H1 (cell line): ENCODE results near the gene PITRM1. TPM values are rescaled to one million over a fixed set of nuclear protein-coding genes. Genes with fewer than 3 reads are reported as not detected.

ENCODE experiments used
- CTCF ChIA-PET: fragments of 300-600 bp; sonication (Branson Sonifier 250); formaldehyde crosslinking; loops from one replicate; lab custom pipeline; 2021; ENCODE audit not compliant: partially characterized antibody; lab: Charles Lee
- POLR2A ChIA-PET: fragments of 300-600 bp; sonication (Branson Sonifier 250); formaldehyde crosslinking; loops from one replicate; lab custom pipeline; 2021; ENCODE audit warnings: inconsistent platforms; ENCODE audit not compliant: partially characterized antibody; lab: Charles Lee
- DNase-seq, 2 experiments: peaks; one replicate each; pipeline versions ENCODE4 v3.0.0 to v3.0.0-alpha.2; 2010 to 2022; ENCODE audit warnings: low spot score in 2 of 2, low read depth in 1 of 2, mixed read lengths in 1 of 2
- FAIRE-seq: peaks from 2 replicates; lab custom pipeline; 2011; peaks lifted over from hg19 to GRCh38; lab: Jason Lieb, UNC
- H2AFZ ChIP-seq: 2 replicates; pipeline ENCODE4 v1.8.1; 2012; ENCODE audit warnings: low read length, inconsistent platforms
- H2AK5ac ChIP-seq: 2 replicates; pipeline ENCODE4 v1.6.1; 2013; ENCODE audit warnings: low read depth, low read length
- H2BK120ac ChIP-seq: replicated peaks from 2 replicates; pipeline ENCODE3; 2013; ENCODE audit warnings: low read depth, low read length, inconsistent platforms
- H2BK12ac ChIP-seq: 2 replicates; pipeline ENCODE4 v1.6.1; 2013; ENCODE audit warnings: low read depth, low read length
- H2BK15ac ChIP-seq: 2 replicates; pipeline ENCODE4 v1.6.1; 2013; ENCODE audit warnings: low read length
- H2BK20ac ChIP-seq: 2 replicates; pipeline ENCODE4 v1.6.1; 2013; ENCODE audit warnings: low read length
- H2BK5ac ChIP-seq: 2 replicates; pipeline ENCODE4 v1.6.1; 2013; ENCODE audit warnings: low read depth, low read length
- H3K14ac ChIP-seq: 2 replicates; pipeline ENCODE4 v1.6.1; 2013; ENCODE audit warnings: inconsistent platforms; ENCODE audit not compliant: insufficient read length
- H3K18ac ChIP-seq: 2 replicates; pipeline ENCODE4 v1.6.1; 2013; ENCODE audit warnings: low read length; ENCODE audit errors: extremely low read depth
- H3K23ac ChIP-seq: 2 replicates; pipeline ENCODE4 v1.6.1; 2013; ENCODE audit warnings: inconsistent platforms; ENCODE audit not compliant: insufficient read length
- H3K23me2 ChIP-seq: 2 replicates; pipeline ENCODE4 v1.6.1; 2013; ENCODE audit warnings: low read depth, low read length
- H3K27ac ChIP-seq: 2 replicates; pipeline ENCODE4 v1.6.1; 2011; ENCODE audit warnings: low read depth, low read length, inconsistent platforms
- H3K27me3 ChIP-seq, 4 experiments: replicated peaks in 1 of 4; 1 replicate in 1 of 4; 2 replicates in 3 of 4; pipeline versions ENCODE4 v1.6.1 to v1.8.1; 2011 to 2013; ENCODE audit warnings: low read length in 3 of 4, mild to moderate bottlenecking in 3 of 4, inconsistent platforms in 2 of 4, mixed read lengths in 2 of 4, moderate library complexity in 1 of 4; ENCODE audit not compliant: control insufficient read depth in 3 of 4, insufficient read depth in 3 of 4; ENCODE audit errors: extremely low read depth in 1 of 4
- H3K36me3 ChIP-seq, 4 experiments: 2 replicates each; pipeline versions ENCODE4 v1.6.1 to v1.8.1; 2011 to 2013; ENCODE audit warnings: mild to moderate bottlenecking in 4 of 4, low read length in 3 of 4, moderate library complexity in 2 of 4, control low read depth in 1 of 4, inconsistent platforms in 1 of 4; ENCODE audit not compliant: insufficient read depth in 4 of 4, control insufficient read depth in 2 of 4
- H3K4ac ChIP-seq: replicated peaks from 2 replicates; pipeline ENCODE3; 2013; ENCODE audit warnings: low read length, low read depth, mixed read lengths, inconsistent platforms; ENCODE audit not compliant: insufficient read length
- H3K4me1 ChIP-seq, 4 experiments: replicated peaks in 1 of 4; 1 replicate in 1 of 4; 2 replicates in 3 of 4; pipeline versions ENCODE4 v1.6.1 to v1.8.1; 2011 to 2013; ENCODE audit warnings: low read length in 3 of 4, inconsistent platforms in 2 of 4, mixed read lengths in 1 of 4; ENCODE audit not compliant: insufficient read depth in 4 of 4, control insufficient read depth in 3 of 4
- H3K4me2 ChIP-seq, 2 experiments: 2 replicates each; pipeline versions ENCODE4 v1.6.1 to v1.8.1; 2011 to 2013; ENCODE audit warnings: low read depth in 2 of 2, low read length in 2 of 2, control low read depth in 1 of 2, inconsistent platforms in 1 of 2, mild to moderate bottlenecking in 1 of 2; ENCODE audit not compliant: insufficient read depth in 1 of 2
- H3K4me3 ChIP-seq, 4 experiments: fragments of 200-600, 300-600 bp in 1 of 4; sonication (generic), shearing (Covaris generic), sonication (Bioruptor Twin) in 1 of 4; 2 replicates each; pipeline versions ENCODE4 v1.5.1 to v1.8.1; 2011 to 2016; ENCODE audit warnings: low read length in 4 of 4, low read depth in 3 of 4, control low read depth in 2 of 4, inconsistent platforms in 2 of 4, mild to moderate bottlenecking in 2 of 4, mixed read lengths in 1 of 4, moderate library complexity in 1 of 4; ENCODE audit not compliant: insufficient read depth in 2 of 4; ENCODE audit errors: extremely low read depth in 1 of 4
- H3K56ac ChIP-seq: replicated peaks from 2 replicates; pipeline ENCODE3; 2013; ENCODE audit warnings: low read depth, mild to moderate bottlenecking, mixed read lengths, low read length, inconsistent platforms; ENCODE audit not compliant: insufficient read length
- H3K79me1 ChIP-seq: 2 replicates; pipeline ENCODE4 v1.6.1; 2013; ENCODE audit warnings: low read depth, low read length, control low read depth
- H3K79me2 ChIP-seq, 2 experiments: 2 replicates each; pipeline versions ENCODE4 v1.6.1 to v1.8.1; 2012 to 2013; ENCODE audit warnings: low read length in 2 of 2, mild to moderate bottlenecking in 2 of 2, inconsistent platforms in 1 of 2; ENCODE audit not compliant: insufficient read depth in 2 of 2, control insufficient read depth in 1 of 2
- H3K9ac ChIP-seq, 4 experiments: replicated peaks in 1 of 4; 1 replicate in 1 of 4; 2 replicates in 3 of 4; pipeline versions ENCODE4 v1.6.1 to v1.8.1; 2011 to 2013; ENCODE audit warnings: low read depth in 3 of 4, low read length in 3 of 4, control low read depth in 2 of 4, mild to moderate bottlenecking in 2 of 4, moderate library complexity in 2 of 4, inconsistent platforms in 1 of 4; ENCODE audit errors: extremely low read depth in 1 of 4
- H3K9me3 ChIP-seq, 2 experiments: 2 replicates each; pipeline versions ENCODE4 v1.6.1 to v1.8.1; 2012 to 2013; ENCODE audit warnings: mild to moderate bottlenecking in 2 of 2, moderate library complexity in 2 of 2, control low read depth in 1 of 2, inconsistent platforms in 1 of 2, low read depth in 1 of 2, low read length in 1 of 2, mixed read lengths in 1 of 2; ENCODE audit not compliant: insufficient read depth in 2 of 2
- H4K20me1 ChIP-seq, 2 experiments: replicated peaks in 1 of 2; 2 replicates each; pipeline versions ENCODE3 to v1.8.1; 2011 to 2013; ENCODE audit warnings: inconsistent platforms in 2 of 2, low read length in 2 of 2, mild to moderate bottlenecking in 1 of 2; ENCODE audit not compliant: insufficient read depth in 2 of 2, control insufficient read depth in 1 of 2
- H4K5ac ChIP-seq: 2 replicates; pipeline ENCODE4 v1.6.1; 2013; ENCODE audit warnings: low read length, low read depth, mixed read lengths, inconsistent platforms; ENCODE audit not compliant: insufficient read length
- H4K8ac ChIP-seq: 2 replicates; pipeline ENCODE4 v1.8.0; 2013; ENCODE audit warnings: mild to moderate bottlenecking, moderate library complexity, low read length, inconsistent platforms; ENCODE audit not compliant: insufficient read depth; ENCODE audit errors: extremely low read depth
- H4K91ac ChIP-seq: replicated peaks from 2 replicates; pipeline ENCODE3; 2013; ENCODE audit warnings: low read length, mixed read lengths, inconsistent platforms; ENCODE audit not compliant: insufficient read length
- EGR1 ChIP-seq: IDR thresholded peaks from 2 replicates; pipeline ENCODE4 v1.6.1; 2011; ENCODE audit warnings: low read depth, low read length, borderline replicate concordance
- KDM4A ChIP-seq: IDR thresholded peaks from one replicate; pipeline ENCODE4 v1.7.1; 2012; ENCODE audit warnings: low read depth, mild to moderate bottlenecking, moderate library complexity, low read length, inconsistent platforms; ENCODE audit not compliant: severe bottlenecking
- NRF1 ChIP-seq: IDR thresholded peaks from 2 replicates; pipeline ENCODE4 v1.6.1; 2011; ENCODE audit warnings: mild to moderate bottlenecking, low read depth, low read length, improper control_type of control experiment
- RXRA ChIP-seq: IDR thresholded peaks from 2 replicates; pipeline ENCODE4 v1.6.1; 2011; ENCODE audit warnings: low read depth, mild to moderate bottlenecking, low read length, moderate library complexity; ENCODE audit not compliant: insufficient read depth
- SAP30 ChIP-seq: fragments of 300-600 bp; sonication (generic); IDR thresholded peaks from 2 replicates; pipeline ENCODE4 v1.7.1; 2012; ENCODE audit warnings: low read length, moderate library complexity, mild to moderate bottlenecking, inconsistent platforms; ENCODE audit not compliant: insufficient read depth, insufficient replicate concordance
- SIRT6 ChIP-seq: IDR thresholded peaks from one replicate; pipeline ENCODE4 v1.7.1; 2012; ENCODE audit warnings: low read length, inconsistent platforms
- SP2 ChIP-seq: IDR thresholded peaks from 2 replicates; pipeline ENCODE4 v1.6.1; 2012; ENCODE audit warnings: mild to moderate bottlenecking, low read length, inconsistent platforms
- TCF12 ChIP-seq: IDR thresholded peaks from 2 replicates; pipeline ENCODE4 v1.6.1; 2011; ENCODE audit warnings: low read depth, mild to moderate bottlenecking, low read length
- WGBS, 2 experiments: shearing (Covaris generic) in 1 of 2; methylation state at CpG; one replicate each; pipeline versions ENCODE4 v1.1.6 to v1.1.7; 2013 to 2015; ENCODE audit warnings: low lambda C conversion rate in 2 of 2, mixed read lengths in 2 of 2, inconsistent platforms in 1 of 2, low coverage in 1 of 2, missing lambda C conversion rate in 1 of 2; ENCODE audit not compliant: insufficient replicate concordance in 2 of 2, insufficient coverage in 1 of 2, insufficient read length in 1 of 2; ENCODE audit errors: extremely low coverage in 1 of 2, missing lambda C conversion rate in 1 of 2; 5-methylcytosine and 5-hydroxymethylcytosine counted together
- polyA plus RNA-seq, 7 experiments: library from polyadenylated mRNA; depleted of rRNA in 3 of 7; stranded (reverse) in 5 of 7; unstranded in 2 of 7; fragments of >200 nt in 5 of 7; fragments of 200-250 nt in 2 of 7; gene quantifications; 1 replicate in 5 of 7; 2 replicates in 1 of 7; 4 replicates in 1 of 7; pipeline versions ENCODE4 v1.2.1 to v1.2.3, GENCODE V29; 2011 to 2013; ENCODE audit warnings: missing spikeins in 2 of 7, mixed read lengths in 2 of 7
- total RNA-seq: library from RNA; stranded (reverse); fragmentation: NEBNext Ultra II Directional; extraction: Animal tissue kit (Norgen Biotek cat#: 25700); gene quantifications from 2 replicates; pipeline ENCODE4 v1.2.1, GENCODE V29; 2021
- TF ChIP-seq, protein P1 (sequence below): IDR thresholded peaks from 2 replicates; pipeline ENCODE4 v1.6.1; 2011; ENCODE audit warnings: low read length, improper control_type of control experiment

PITRM1 gene
- total and polyA plus RNA-seq, 2 of the 8 experiments (the other 6 are each of a cell fraction or from before 2014, with no cell fraction given): 18.6 to 31.5 TPM

DNA sequence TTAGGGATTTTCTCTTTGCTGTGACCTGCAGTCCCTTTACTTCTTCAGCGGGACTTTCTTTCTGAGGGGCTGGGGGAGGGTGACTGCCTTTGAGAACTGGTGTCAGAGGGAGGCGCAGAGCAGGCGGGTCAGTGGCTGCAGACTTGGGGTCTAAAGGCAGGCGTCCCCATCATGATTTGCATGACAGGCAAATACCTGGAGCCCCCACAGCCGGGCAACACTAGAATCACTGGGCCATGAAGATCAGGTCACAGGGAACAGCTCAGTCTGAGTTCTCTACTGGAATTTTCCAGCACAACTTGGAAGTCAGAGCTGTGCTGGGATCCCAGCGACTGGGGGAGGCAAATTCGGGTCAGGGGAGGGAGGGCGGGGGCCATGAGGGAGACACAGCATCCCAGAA lies 29.2 kb upstream of the PITRM1 start:
- H3K4me2 ChIP-seq: no peak overlapping the region
- DNase-seq: no peak
- POLR2A ChIA-PET: no interaction called here

More for the DNA sequence above, 29.2 kb upstream of the PITRM1 start:
- Histone ChIP-seq H3K9ac (no peak overlapping the region; a peak in 1 of 7 replicates), H3K79me2 (no peaks in the 10 kb centered on the region), H3K9me3 (no peaks in the 10 kb centered on the region), H4K20me1 (no peaks in the 10 kb centered on the region), H4K91ac (no peak overlapping the region), H3K23me2 (no peaks in the 10 kb centered on the region), H3K27me3 (peaks cover 0 to 3% (median under 1%) of the 10 kb centered on the region in 4 experiments; a peak in 1 of 7 replicates), H3K18ac (no peak overlapping the region; the same call in 1 of the 2 replicates), H3K4ac (no peak overlapping the region), H4K5ac (no peak overlapping the region), H3K79me1 (no peaks in the 10 kb centered on the region), H3K14ac (no peak overlapping the region), H3K36me3 (no peaks in the 10 kb centered on the region), H2AK5ac (no peak overlapping the region), H3K27ac (no peak overlapping the region), H3K4me1 (no peaks in the 10 kb centered on the region; a peak in 2 of 7 replicates), H2BK5ac (no peak overlapping the region), H4K8ac (no peak overlapping the region), H3K56ac (no peak overlapping the region), H3K23ac (no peak overlapping the region), H3K4me3 (no peak overlapping the region), H2BK20ac (no peak overlapping the region), H2BK12ac (no peak overlapping the region), H2BK120ac (no peak overlapping the region), H2AFZ (peak overlapping the region; percentile 65; the same call in 1 of the 2 replicates), H2BK15ac (peak overlapping the region; percentile 92; the same call in 1 of the 2 replicates)
- 83% methylated on average over 5 of the region's 8 CpGs; no CpG with 5 or more reads in 1 of the 2 experiments for WGBS, 2 experiments
- CTCF ChIA-PET: interaction anchor here (0.8 to 3.1 kb wide), 4 partner anchors 9 to 15 kb away, joined by 3 to 13 read pairs (median 6); no protein-coding TSS in a partner anchor
- FAIRE-seq: no peak
- no peak for TF ChIP-seq SAP30
- no peak for TF ChIP-seq KDM4A
- TF ChIP-seq TCF12: no peak
- TF ChIP-seq SIRT6: no peak
- no peak for TF ChIP-seq SP2
- TF ChIP-seq, protein P1, sequence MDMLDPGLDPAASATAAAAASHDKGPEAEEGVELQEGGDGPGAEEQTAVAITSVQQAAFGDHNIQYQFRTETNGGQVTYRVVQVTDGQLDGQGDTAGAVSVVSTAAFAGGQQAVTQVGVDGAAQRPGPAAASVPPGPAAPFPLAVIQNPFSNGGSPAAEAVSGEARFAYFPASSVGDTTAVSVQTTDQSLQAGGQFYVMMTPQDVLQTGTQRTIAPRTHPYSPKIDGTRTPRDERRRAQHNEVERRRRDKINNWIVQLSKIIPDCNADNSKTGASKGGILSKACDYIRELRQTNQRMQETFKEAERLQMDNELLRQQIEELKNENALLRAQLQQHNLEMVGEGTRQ: no peak
- TF ChIP-seq EGR1: no peak
- no peak for TF ChIP-seq NRF1
- TF ChIP-seq RXRA: no peak
